ENCODE measurements around the gene GAB1.

- TF ChIP-seq, protein P1, sequence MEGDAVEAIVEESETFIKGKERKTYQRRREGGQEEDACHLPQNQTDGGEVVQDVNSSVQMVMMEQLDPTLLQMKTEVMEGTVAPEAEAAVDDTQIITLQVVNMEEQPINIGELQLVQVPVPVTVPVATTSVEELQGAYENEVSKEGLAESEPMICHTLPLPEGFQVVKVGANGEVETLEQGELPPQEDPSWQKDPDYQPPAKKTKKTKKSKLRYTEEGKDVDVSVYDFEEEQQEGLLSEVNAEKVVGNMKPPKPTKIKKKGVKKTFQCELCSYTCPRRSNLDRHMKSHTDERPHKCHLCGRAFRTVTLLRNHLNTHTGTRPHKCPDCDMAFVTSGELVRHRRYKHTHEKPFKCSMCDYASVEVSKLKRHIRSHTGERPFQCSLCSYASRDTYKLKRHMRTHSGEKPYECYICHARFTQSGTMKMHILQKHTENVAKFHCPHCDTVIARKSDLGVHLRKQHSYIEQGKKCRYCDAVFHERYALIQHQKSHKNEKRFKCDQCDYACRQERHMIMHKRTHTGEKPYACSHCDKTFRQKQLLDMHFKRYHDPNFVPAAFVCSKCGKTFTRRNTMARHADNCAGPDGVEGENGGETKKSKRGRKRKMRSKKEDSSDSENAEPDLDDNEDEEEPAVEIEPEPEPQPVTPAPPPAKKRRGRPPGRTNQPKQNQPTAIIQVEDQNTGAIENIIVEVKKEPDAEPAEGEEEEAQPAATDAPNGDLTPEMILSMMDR (IDR thresholded peaks at IDR 0.05), result no peak
- no peak for TF ChIP-seq POLR2A (IDR thresholded peaks at IDR 0.05)
These were observed 144.7 kb downstream of the GAB1 start for GRCh38 chr4:143481361-143481760.
